ENCODE data around the gene CA7. TPM values are rescaled to one million over a fixed set of nuclear protein-coding genes. Genes with fewer than 3 reads are reported as not detected.
"Not testable (repeated sequence)": the region's sequence is repeated elsewhere in the genome, so short reads cannot be mapped to it uniquely, and the experiment has no call there.

The CA7 gene
- total and polyA plus RNA-seq, 8 donors: not detected

GRCh38 chr16:66859397-66860068 is 15.3 kb downstream of the CA7 start:
- no peak overlapping the region for H3K4me3 ChIP-seq
- TF ChIP-seq CTCF (IDR thresholded peaks at IDR 0.05): no peak
- H3K36me3 ChIP-seq: no peaks in the 10 kb centered on the region
- H3K4me1 ChIP-seq: no peaks in the 10 kb centered on the region
- H3K9me3 ChIP-seq: no peaks in the 10 kb centered on the region
- H3K27me3 ChIP-seq: no peaks in the 10 kb centered on the region
- H3K27ac ChIP-seq: no peak overlapping the region
- ATAC-seq: peak; percentile 16
- intact Hi-C loops (cut with DNase I): no loop called here
- DNase-seq: no peak

DNA sequence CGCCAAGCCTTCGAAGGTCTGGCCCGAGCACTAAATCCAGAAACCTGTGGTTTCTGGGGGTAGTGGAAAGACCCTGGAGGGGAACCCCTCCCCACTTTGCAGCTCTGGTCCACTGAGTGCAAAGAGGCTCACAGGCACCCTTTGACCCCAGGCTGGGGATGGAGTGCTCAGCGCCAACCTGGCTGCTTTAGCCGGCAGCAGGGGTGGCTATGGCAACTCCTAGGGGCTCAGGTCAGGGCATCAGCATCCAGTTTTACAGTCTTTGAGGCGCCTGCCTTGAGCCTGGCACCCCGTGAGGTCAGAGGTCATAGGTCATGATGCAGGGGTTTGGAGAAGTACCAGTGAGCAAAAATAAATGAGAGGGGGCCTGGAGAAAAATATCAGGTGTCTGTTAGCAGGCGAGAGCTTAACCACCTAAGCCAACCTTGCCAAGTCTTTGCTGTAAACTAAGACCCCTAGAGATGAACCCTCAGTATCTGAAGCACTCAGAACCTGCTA is 17.9 kb downstream of the CA7 start:
- Histone ChIP-seq H3K27me3 (no peaks in the 10 kb centered on the region), H3K9me3 (no peaks in the 10 kb centered on the region), H3K27ac (no peak overlapping the region), H3K4me3 (no peak overlapping the region), H3K4me1 (no peaks in the 10 kb centered on the region), H3K36me3 (no peaks in the 10 kb centered on the region)
- TF ChIP-seq CTCF (IDR thresholded peaks at IDR 0.05): no peak
- ATAC-seq (no peak), DNase-seq (peak in 1 of 4 donors; percentile 14)
- intact Hi-C loops (cut with DNase I): no loop called here

DNA sequence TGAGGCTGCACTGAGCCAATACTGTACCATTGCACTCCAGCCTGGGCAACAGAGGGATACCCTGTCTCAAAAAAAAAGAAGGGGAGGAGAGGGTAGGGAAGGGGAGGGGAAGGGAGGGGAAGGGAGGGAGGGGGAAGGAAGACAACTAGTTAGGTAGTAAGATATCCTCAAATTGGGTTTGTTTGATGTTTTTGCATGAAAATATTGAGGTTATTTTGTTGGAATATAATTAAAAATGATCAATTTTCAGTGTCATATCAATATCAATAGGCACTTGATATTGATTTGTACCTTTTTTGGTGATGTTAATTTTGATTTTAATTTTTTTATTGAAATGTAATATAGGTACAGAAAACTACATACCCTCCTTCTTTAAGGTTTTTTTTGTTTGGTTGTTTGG is 19.5 kb downstream of the CA7 start:
- Histone ChIP-seq H3K27me3 (no peaks in the 10 kb centered on the region), H3K27ac (no peak overlapping the region), H3K36me3 (no peaks in the 10 kb centered on the region), H3K4me1 (no peaks in the 10 kb centered on the region), H3K9me3 (no peaks in the 10 kb centered on the region), H3K4me3 (no peak overlapping the region)
- TF ChIP-seq CTCF (IDR thresholded peaks at IDR 0.05): no peak
- DNase-seq (no peak), ATAC-seq (no peak)
- intact Hi-C loops (cut with DNase I): no loop called here

- H3K27ac ChIP-seq: no peak overlapping the region
- no peak for DNase-seq
- no peak overlapping the region for H3K4me3 ChIP-seq
- no peaks in the 10 kb centered on the region for H3K36me3 ChIP-seq
- TF ChIP-seq CTCF (IDR thresholded peaks at IDR 0.05): no peak
- no peaks in the 10 kb centered on the region for H3K9me3 ChIP-seq
- H3K4me1 ChIP-seq: peaks cover 9 to 16% of the 10 kb centered on the region in 2 donors
- intact Hi-C loops (cut with DNase I): no loop called here
- no peak for ATAC-seq
- H3K27me3 ChIP-seq: no peaks in the 10 kb centered on the region
These were observed 25.2 kb downstream of the CA7 start for GRCh38 chr16:66869424-66869823.

- H3K36me3 ChIP-seq; intact Hi-C loops (cut with DNase I); DNase-seq; ATAC-seq; H3K27me3 ChIP-seq; H3K4me3 ChIP-seq; H3K9me3 ChIP-seq; H3K27ac ChIP-seq: not testable (repeated sequence)
- peaks cover 9 to 20% of the 10 kb centered on the region in 2 donors for H3K4me1 ChIP-seq
These were observed 27.1 kb downstream of the CA7 start for GRCh38 chr16:66871363-66871762.

GRCh38 chr16:66871840-66872239 is 27.6 kb downstream of the CA7 start:
- intact Hi-C loops (cut with DNase I): no loop called here
- no peak for TF ChIP-seq CTCF (IDR thresholded peaks at IDR 0.05)

More at GRCh38 chr16:66871840-66872239, 27.6 kb downstream of the CA7 start:
- no peaks in the 10 kb centered on the region for H3K36me3 ChIP-seq
- no peak overlapping the region for H3K4me3 ChIP-seq
- no peaks in the 10 kb centered on the region for H3K9me3 ChIP-seq
- DNase-seq: no peak
- H3K27me3 ChIP-seq: no peaks in the 10 kb centered on the region
- H3K27ac ChIP-seq: no peak overlapping the region
- peaks cover 9 to 20% of the 10 kb centered on the region in 2 donors for H3K4me1 ChIP-seq
- ATAC-seq: no peak
